Stimulated activated naive B cell treated with anti-CD40 and anti-IgM and Interleukin-4, amounts not matched to agents 10 μg/mL and 1 μg/mL and 100 μg/mL, for 72 hours (primary cell): ENCODE results near the gene GFPT1.

Source experiments
- ATAC-seq, 2 donors: fragments of 150-1000 bp; cut with Tn5 transposase; replicated peaks; 2 replicates each; pipeline ENCODE4 v1.10.0; 2021; ENCODE audit warnings: moderate library complexity in 1 of 2
- DNase-seq: peaks from one replicate; pipeline ENCODE4 v3.0.0; 2021
- H3K27ac Mint-ChIP-seq: one replicate; pipeline ENCODE4 v1.8.0; 2022; ENCODE audit warnings: mild to moderate bottlenecking, mixed read lengths
- H3K27me3 Mint-ChIP-seq, 2 donors: one replicate each; pipeline ENCODE4 v1.8.0; 2022; ENCODE audit warnings: mixed read lengths in 2 of 2
- H3K36me3 Mint-ChIP-seq, 2 donors: one replicate each; pipeline ENCODE4 v1.8.0; 2022; ENCODE audit warnings: mixed read lengths in 2 of 2, mild to moderate bottlenecking in 1 of 2
- H3K4me1 Mint-ChIP-seq, 2 donors: one replicate each; pipeline ENCODE4 v1.8.0; 2022; ENCODE audit warnings: mixed read lengths in 2 of 2, mild to moderate bottlenecking in 1 of 2
- H3K4me3 Mint-ChIP-seq, 2 donors: one replicate each; pipeline ENCODE4 v1.8.0; 2022; ENCODE audit warnings: mild to moderate bottlenecking in 2 of 2, mixed read lengths in 2 of 2, moderate library complexity in 1 of 2
- H3K9me3 Mint-ChIP-seq, 2 donors: one replicate each; pipeline ENCODE4 v1.8.0; 2022; ENCODE audit warnings: mixed read lengths in 2 of 2, mild to moderate bottlenecking in 1 of 2

The GFPT1 gene

DNA sequence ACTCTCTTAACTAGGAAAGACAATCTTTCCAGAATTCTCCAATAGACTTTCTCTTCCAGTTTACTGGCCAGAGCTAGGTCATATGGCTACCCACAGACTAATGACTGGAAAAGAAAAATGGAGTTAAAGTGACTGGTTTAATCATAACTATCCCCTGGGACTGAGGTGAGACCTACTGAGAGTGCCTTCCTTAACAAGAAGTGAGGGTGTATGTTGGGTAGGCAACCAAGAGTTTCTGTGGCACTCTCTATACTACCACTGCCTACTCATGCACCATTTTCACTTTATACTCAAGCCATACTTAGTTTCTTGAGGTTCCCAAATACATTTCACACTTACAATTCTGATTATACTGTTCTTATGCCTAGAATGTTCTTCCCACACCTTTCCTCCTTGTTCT, 6.9 kb upstream of the GFPT1 start:
- Mint-ChIP-seq H3K27me3 (no peaks in the 10 kb centered on the region), H3K4me1 (peaks cover 9 to 20% of the 10 kb centered on the region in 2 donors), H3K9me3 (no peaks in the 10 kb centered on the region), H3K4me3 (no peak overlapping the region), H3K27ac (no peak overlapping the region), H3K36me3 (peaks cover 10 to 22% of the 10 kb centered on the region in 2 donors)
- DNase-seq (no peak), ATAC-seq (peak; percentile 79 to 86)

- Mint-ChIP-seq H3K27ac (no peak overlapping the region), H3K4me1 (peaks cover 18 to 43% of the 10 kb centered on the region in 2 donors), H3K4me3 (peak overlapping the region in 1 of 2 donors; percentile 25), H3K27me3 (no peaks in the 10 kb centered on the region), H3K36me3 (peaks cover 7 to 16% of the 10 kb centered on the region in 2 donors), H3K9me3 (no peaks in the 10 kb centered on the region)
- DNase-seq (no peak), ATAC-seq (no peak)
These were observed 3.4 kb upstream of the GFPT1 start for GRCh38 chr2:69390471-69390870.

GRCh38 chr2:69390001-69390400, 3.0 kb upstream of the GFPT1 start:
- no peaks in the 10 kb centered on the region for H3K9me3 Mint-ChIP-seq
- DNase-seq (no peak), ATAC-seq (no peak)
- H3K27ac Mint-ChIP-seq: no peak overlapping the region
- no peaks in the 10 kb centered on the region for H3K27me3 Mint-ChIP-seq
- peaks cover 6 to 15% of the 10 kb centered on the region in 2 donors for H3K36me3 Mint-ChIP-seq
- no peak overlapping the region for H3K4me3 Mint-ChIP-seq
- H3K4me1 Mint-ChIP-seq: peaks cover 18 to 43% of the 10 kb centered on the region in 2 donors

DNA sequence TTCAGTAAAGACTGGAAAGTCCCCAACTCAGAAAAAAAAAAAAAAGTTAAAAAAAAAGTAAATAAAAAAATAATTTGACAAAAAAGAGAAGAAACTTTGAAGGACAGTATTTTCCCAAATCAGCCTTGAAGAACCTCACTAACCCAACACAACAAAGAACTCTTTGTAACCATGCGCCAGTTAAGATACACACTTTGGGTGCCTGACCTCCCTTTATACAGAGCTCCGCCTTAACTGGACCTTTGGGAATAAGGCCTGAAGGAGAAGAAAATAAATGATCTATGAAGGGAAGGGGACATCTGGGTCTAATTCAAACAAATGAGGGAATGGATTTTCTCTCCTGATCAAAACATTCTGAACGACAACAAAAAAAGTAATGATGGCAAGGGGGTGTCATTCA, 2.2 kb upstream of the GFPT1 start:
- H3K27ac Mint-ChIP-seq: peak overlapping the region; percentile 37
- no peak for ATAC-seq
- no peaks in the 10 kb centered on the region for H3K9me3 Mint-ChIP-seq
- no peaks in the 10 kb centered on the region for H3K27me3 Mint-ChIP-seq
- DNase-seq: no peak
- H3K4me1 Mint-ChIP-seq: peaks cover 18 to 40% of the 10 kb centered on the region in 2 donors
- no peak overlapping the region for H3K4me3 Mint-ChIP-seq
- peaks cover 0 to 8% of the 10 kb centered on the region in 2 donors for H3K36me3 Mint-ChIP-seq

- Mint-ChIP-seq H3K36me3 (no peaks in the 10 kb centered on the region), H3K9me3 (no peaks in the 10 kb centered on the region), H3K27me3 (no peaks in the 10 kb centered on the region), H3K4me3 (peak overlapping the region; percentile 86 to 96), H3K4me1 (peaks cover 17 to 40% of the 10 kb centered on the region in 2 donors), H3K27ac (peak overlapping the region; percentile 96)
- ATAC-seq (no peak), DNase-seq (no peak)
These were observed 899 bp upstream of the GFPT1 start for GRCh38 chr2:69387770-69388481.

- Mint-ChIP-seq H3K9me3 (no peaks in the 10 kb centered on the region), H3K27ac (peak overlapping the region; percentile 90), H3K4me1 (peaks cover 23 to 54% of the 10 kb centered on the region in 2 donors), H3K36me3 (peaks cover 5 to 10% of the 10 kb centered on the region in 2 donors), H3K27me3 (no peaks in the 10 kb centered on the region), H3K4me3 (peak overlapping the region; percentile 86 to 96)
- no peak for DNase-seq
- ATAC-seq: peak; percentile 2
These were observed 667 bp downstream of the GFPT1 start for GRCh38 chr2:69386360-69386759.

DNA sequence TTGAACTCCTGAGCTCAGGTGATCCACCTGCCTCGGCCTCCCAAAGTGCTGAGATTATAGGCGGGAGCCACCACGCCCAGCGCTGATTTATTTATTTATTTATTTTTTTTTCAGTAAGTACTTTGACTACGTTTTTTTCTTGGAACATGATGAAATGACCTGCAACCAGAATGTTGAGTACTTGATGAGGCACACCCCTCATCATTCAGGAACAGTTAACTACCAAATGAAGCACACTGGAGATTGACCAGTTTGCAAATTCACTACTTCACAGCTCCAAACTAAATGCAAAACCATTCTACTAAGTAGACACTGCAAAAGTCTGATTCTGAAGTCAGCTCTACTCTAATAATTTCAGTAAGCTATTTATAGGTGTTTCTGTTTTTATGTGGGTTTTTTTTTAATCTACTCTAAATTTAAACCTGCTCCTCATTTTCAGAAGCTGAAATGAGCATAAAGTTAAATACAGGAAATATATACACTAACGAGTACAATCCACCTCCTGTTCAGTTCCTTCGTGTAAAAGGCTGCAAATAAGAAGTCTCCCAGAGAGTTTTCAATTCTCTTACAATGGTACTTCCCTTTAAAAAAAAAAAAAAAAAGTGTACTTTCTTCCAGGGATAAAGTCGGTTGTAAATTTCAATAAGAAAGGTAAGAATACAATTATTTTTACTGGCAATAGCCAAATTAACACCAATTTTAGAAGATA, 1.4 kb downstream of the GFPT1 start:
- peak overlapping the region; percentile 86 to 96 for H3K4me3 Mint-ChIP-seq
- H3K27me3 Mint-ChIP-seq: no peaks in the 10 kb centered on the region
- no peaks in the 10 kb centered on the region for H3K9me3 Mint-ChIP-seq
- H3K36me3 Mint-ChIP-seq: peaks cover 6 to 13% of the 10 kb centered on the region in 2 donors
- no peak overlapping the region for H3K27ac Mint-ChIP-seq
- peaks cover 27 to 58% of the 10 kb centered on the region in 2 donors for H3K4me1 Mint-ChIP-seq
- DNase-seq (no peak), ATAC-seq (no peak)

DNA sequence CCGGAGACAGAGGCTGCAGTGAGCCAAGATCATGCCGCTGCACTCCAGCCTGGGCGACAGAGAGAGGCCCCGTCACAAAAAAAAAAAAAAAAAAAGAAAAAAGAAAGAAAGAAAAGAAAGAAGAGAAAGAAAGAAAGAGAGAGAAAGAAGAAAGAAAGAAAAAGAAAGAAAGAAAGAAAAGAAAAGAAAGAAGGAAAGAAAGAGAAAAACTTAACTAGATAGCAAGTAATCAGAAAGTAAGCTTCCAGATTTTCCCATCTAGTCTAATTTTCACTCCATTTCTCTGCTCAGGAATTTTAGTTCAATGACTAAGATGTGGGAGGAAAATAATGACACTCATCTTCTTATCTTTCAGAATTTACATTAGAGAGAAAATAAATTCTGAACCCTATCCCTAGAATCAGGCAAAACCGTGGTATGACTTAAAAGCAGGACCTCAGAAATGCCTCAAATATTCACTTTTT, 2.4 kb downstream of the GFPT1 start:
- H3K4me1 Mint-ChIP-seq: peaks cover 24 to 56% of the 10 kb centered on the region in 2 donors
- DNase-seq: no peak
- H3K36me3 Mint-ChIP-seq: peaks cover 8 to 16% of the 10 kb centered on the region in 2 donors
- no peaks in the 10 kb centered on the region for H3K9me3 Mint-ChIP-seq
- no peaks in the 10 kb centered on the region for H3K27me3 Mint-ChIP-seq
- no peak overlapping the region for H3K27ac Mint-ChIP-seq
- H3K4me3 Mint-ChIP-seq: no peak overlapping the region
- no peak for ATAC-seq

- ATAC-seq: no peak
These were observed 3.7 kb downstream of the GFPT1 start for GRCh38 chr2:69383176-69383812.

GRCh38 chr2:69382547-69382946, 4.5 kb downstream of the GFPT1 start:
- Mint-ChIP-seq H3K4me1 (peaks cover 20 to 41% of the 10 kb centered on the region in 2 donors), H3K27me3 (no peaks in the 10 kb centered on the region), H3K36me3 (peaks cover 8 to 20% of the 10 kb centered on the region in 2 donors), H3K27ac (no peak overlapping the region), H3K9me3 (no peaks in the 10 kb centered on the region), H3K4me3 (no peak overlapping the region)
- no peak for ATAC-seq
- DNase-seq: no peak

More at GRCh38 chr2:69383176-69383812, 3.7 kb downstream of the GFPT1 start:
- Mint-ChIP-seq H3K27ac (no peak overlapping the region), H3K36me3 (peaks cover 8 to 18% of the 10 kb centered on the region in 2 donors), H3K4me3 (no peak overlapping the region), H3K27me3 (no peaks in the 10 kb centered on the region), H3K9me3 (no peaks in the 10 kb centered on the region), H3K4me1 (peaks cover 25 to 48% of the 10 kb centered on the region in 2 donors)
- no peak for DNase-seq

DNA sequence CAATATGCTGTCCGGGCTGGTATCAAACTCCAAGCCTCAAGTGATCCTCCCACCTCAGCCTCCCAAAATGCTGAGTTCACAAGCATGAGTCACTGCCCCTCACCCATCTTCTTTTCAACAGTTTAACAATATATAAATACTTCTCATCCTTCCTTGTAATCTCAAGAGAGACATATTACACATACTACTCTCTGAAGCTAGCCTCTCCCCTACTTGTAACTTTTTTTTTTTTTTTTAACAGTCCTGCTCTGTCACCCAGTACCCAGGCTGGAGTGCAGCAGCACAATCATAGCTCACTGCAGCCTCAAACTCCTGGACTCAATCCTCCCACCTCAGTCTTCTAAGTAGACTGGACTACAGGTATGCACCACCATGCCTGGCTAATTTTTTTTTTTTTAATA, 5.7 kb downstream of the GFPT1 start:
- no peaks in the 10 kb centered on the region for H3K27me3 Mint-ChIP-seq
- H3K9me3 Mint-ChIP-seq: no peaks in the 10 kb centered on the region
- DNase-seq (no peak), ATAC-seq (peak; percentile 19 to 52)
- H3K27ac Mint-ChIP-seq: peak overlapping the region; percentile 60
- peaks cover 8 to 20% of the 10 kb centered on the region in 2 donors for H3K36me3 Mint-ChIP-seq
- H3K4me3 Mint-ChIP-seq: no peak overlapping the region
- H3K4me1 Mint-ChIP-seq: peaks cover 18 to 39% of the 10 kb centered on the region in 2 donors

DNA sequence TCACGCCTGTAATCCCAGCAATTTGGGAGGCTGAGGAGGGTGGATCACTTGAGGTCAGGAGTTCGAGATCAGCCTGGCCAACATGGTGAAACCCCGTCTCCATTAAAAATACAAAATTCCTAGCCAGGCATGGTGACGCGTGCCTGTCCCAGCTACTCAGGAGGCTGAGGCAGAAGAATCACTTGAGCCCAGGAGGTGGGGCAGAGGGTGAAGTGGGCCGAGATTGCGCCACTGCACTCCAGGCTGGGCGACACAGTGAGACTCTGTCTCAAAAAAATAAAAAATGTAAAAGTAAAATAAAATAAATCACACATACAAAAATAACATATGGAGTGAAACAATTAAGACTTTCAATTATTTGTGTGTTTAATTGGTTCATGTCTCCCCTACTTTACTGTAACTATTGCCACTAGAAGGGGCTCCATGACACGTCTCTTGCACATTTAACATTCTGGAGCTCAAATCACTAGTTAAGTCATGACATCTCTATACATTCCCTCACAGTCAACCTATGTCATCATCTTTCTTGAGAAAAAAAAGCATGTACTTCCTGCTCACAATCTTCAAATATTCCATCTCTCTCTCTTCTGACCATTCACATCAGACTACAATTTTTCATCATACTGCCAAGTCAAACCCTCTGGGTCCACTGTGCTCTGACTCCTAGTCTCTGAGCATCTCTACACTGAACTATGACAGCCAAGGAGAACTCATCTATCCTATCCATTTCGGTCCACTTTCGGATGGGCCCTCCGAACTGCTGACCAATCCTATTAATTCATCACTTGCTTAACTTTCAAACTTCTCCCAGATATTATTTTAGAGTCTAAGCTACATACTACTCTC, 6.7 kb downstream of the GFPT1 start:
- Mint-ChIP-seq H3K4me1 (peaks cover 23 to 42% of the 10 kb centered on the region in 2 donors), H3K36me3 (peaks cover 11 to 27% of the 10 kb centered on the region in 2 donors), H3K4me3 (no peak overlapping the region), H3K27me3 (no peaks in the 10 kb centered on the region), H3K27ac (peak overlapping the region; percentile 2), H3K9me3 (no peaks in the 10 kb centered on the region)
- no peak for DNase-seq
- ATAC-seq: no peak

- Mint-ChIP-seq H3K4me1 (peaks cover 15 to 31% of the 10 kb centered on the region in 2 donors), H3K36me3 (peaks cover 11 to 32% of the 10 kb centered on the region in 2 donors), H3K4me3 (no peak overlapping the region), H3K9me3 (no peaks in the 10 kb centered on the region), H3K27ac (no peak overlapping the region), H3K27me3 (no peaks in the 10 kb centered on the region)
- ATAC-seq: no peak
- DNase-seq: no peak
These were observed 10.6 kb downstream of the GFPT1 start for GRCh38 chr2:69376403-69376802.
